Stimulated activated CD4-positive, alpha-beta T cell treated with anti-CD3 and anti-CD28 coated beads, Interleukin-12 subunit alpha, Interleukin-12 subunit beta, amount 100 ng/mL, for 24 hours (primary cell): ENCODE results near the gene PDIA4.
A peak's percentile ranks its signal among the peaks of the same experiment; 100 is the strongest.
"Not testable (repeated sequence)": the region's sequence is repeated elsewhere in the genome, so short reads cannot be mapped to it uniquely, and the experiment has no call there.

Experiments
- DNase-seq, 2 experiments: peaks; one replicate each; pipeline ENCODE4 v3.0.0-alpha.2; 2020; ENCODE audit warnings: low read depth in 2 of 2

Gene PDIA4

DNA sequence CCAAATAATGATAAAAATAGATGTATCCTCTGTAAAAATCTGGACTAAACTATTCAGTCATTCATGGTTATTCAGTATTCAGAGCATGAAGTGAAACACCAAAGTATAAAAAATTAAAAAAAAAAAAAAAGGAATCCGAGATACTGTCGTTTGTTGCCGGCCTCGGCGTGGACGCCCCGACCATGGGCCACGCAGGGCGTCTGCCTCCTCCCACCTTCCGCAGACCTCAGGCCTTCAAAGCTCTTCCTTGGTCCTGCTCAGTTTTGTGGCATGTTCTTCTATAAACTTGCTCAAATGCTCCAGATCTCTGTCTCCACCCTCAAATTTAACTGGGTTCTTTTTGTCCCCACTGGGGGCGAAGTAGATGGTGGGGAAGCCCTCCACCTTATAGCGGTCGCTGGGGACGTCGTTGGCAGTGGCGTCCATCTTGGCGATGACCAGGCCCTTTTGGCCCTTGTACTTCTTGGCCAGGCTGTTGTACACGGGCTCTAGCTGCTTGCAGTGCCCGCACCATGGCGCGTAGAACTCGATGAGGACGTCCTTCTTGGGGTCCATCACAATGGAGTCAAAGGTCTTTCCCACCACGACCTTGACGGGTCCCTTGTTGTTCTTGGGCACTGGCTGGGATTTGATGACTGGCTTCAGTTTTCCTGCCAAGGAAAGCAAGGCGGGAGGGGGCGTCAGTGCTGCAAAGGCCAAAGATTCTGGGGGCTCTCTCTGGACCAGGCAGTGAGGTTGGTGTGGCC lies 24.6 kb downstream of the PDIA4 start:
- no peak for DNase-seq

DNA sequence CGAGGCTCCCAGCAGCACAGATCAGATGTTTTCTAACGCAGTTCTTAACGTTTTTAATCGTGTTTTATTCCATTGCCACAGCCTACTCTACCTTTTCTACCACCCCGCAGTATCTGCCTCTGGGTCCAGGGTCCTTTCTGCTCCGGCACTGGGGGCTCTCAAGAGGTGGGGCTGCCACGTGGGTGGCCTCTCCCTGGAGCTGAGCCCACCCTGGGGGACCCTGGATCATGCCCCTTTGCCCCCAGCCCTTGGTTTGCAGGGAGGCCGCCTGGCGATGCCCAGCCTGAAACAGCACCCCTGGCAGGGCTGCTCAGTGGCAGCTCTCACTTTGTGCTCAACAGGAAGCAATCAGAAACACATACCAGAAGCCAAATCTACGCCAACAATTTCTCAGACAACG lies 25.3 kb downstream of the PDIA4 start:
- no peak for DNase-seq

DNA sequence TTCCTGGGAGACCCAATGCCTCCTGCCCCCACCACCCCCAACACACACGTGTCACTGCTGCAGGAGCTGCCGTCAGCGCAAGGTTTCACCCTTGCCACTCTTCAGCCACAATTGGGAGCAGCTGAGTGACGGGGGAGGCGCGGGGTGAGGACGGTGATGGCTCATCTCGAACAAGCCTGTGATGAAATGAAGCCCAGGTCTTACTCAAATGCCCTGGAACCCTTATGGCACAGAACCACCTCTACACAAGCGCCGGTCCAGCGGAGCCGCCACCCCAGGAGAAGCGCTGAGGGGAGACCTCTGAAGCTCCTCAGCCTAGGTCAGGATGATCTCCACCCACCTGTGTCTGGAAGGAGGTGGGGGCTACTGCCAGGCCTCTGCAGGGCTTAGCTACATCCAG lies 25.7 kb downstream of the PDIA4 start:
- DNase-seq = no peak

DNA sequence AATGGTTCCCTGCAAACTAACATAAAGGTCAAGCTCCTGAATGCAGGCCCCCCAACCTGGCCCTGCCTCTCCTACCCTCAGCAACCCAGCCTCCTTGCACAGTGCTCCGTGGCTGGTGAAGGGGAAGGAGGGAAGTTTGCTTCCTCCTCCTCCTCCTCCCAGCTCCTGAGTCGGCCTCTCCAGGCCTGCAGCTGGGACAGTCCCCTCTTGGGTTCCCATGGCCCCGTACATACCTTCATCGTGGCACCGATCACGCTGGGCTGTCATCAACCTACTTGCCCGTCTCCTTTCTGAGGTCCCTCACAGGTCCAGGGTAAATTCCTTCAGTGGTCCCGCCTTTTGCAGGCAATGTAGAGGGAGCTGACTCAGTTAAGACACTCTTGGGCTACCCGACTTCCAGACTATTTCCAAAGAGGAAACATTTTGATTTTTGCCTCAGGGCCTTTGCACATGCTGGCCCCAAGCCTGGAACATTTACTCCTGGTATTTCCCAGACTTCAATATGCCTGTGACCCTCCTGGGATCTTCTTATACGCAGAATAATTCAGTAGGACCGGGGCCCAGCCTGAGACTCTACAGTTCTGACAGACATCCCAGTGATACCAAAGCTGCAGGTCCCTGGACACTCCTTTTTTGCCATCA lies 26.8 kb downstream of the PDIA4 start:
- DNase-seq = no peak

DNA sequence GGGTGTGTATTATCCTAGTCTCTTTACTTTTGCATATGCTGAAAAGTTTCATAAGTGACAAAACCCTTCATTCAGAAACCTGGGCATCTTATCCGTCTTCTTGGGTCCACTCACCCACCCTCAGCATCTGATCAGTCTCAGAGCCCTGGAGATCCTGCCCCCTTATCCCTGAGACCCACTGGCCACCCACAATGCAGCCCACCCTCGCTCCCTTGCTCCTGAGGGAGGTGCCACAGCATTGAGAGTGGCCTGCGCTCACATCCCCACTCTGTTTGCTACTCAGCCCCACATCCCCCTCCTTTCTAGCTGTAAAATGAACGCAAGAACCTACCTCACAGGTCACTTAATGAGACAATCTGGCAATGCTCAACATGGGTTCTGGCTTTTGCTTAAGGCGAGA lies 27.3 kb downstream of the PDIA4 start:
- DNase-seq = no peak

DNA sequence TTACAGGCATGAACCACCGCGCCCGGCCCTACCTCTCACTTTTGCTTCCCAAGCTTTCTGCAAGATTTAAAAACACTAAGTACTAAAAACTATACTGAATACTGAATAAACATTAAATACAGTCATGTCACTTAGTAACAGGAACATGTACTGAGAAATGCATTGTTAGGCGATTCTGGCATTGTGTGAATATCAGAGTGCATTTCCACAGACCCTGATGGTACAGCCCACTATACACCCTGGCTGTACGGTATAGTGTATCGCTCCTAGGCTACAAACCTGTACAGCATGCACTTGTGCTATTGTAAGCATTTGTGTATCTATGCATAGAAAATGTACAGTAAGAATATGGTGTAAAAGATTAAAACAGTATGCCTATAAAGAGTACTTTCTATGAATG lies 29.1 kb downstream of the PDIA4 start:
- no peak for DNase-seq

DNA sequence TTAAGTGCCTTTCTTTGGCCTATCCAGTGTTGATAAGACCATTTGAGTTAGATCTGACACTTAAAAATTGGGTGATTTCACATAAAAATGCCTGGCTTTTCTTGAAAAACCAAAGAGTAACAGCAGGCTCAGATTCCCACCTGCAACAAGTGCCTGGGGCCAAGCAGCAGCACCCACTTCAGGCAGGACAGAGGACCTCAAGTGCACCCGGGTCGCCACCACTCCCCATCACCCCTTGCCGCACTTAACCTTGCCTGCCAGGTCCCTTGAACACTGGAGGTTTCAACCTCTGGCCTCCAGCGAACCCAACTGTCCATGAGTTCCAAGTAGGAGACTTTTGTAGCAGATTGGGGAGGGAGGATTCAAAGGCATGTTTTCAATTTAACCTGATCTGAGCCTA lies 30.8 kb downstream of the PDIA4 start:
- no peak for DNase-seq

DNA sequence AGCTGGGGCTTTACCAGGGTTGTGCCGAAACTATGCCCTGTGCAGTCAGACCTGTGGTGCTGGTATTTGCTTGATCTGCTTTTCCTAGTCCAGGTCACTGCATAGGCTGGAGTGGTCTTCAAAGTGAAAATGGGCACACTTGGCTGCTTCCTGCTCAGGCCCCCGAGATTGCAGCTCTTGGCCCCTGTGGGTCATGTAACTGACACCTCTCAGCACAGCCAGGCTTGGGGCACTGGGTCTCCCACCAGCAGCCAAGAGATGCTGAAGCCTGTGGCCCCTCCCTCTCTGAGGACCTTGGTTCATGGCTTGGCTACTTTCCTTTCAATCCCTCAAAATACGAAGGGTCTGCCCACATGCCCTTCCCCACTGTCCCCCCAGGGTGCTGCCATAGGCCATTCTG lies 33.7 kb downstream of the PDIA4 start:
- DNase-seq = no peak

DNA sequence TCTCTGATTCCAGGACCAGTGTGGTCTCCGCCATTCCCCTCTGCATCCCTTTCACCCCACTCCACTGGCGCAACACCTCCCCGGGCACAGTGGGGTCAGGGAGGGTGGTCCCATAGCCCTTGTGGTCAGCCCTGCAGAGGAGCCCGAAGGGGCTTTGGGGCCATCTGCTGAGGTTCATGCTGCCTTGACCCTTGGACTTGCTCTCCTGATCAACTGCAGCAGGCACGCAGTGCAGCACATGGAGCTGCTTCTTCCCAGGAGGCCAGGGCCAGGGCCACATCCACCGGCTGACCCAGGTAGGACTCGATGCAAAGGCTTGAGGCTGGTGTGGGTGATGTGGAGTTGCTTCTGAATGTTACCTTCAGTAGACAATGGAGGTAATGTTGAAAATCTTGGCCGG lies 35.1 kb downstream of the PDIA4 start:
- DNase-seq = no peak

DNA sequence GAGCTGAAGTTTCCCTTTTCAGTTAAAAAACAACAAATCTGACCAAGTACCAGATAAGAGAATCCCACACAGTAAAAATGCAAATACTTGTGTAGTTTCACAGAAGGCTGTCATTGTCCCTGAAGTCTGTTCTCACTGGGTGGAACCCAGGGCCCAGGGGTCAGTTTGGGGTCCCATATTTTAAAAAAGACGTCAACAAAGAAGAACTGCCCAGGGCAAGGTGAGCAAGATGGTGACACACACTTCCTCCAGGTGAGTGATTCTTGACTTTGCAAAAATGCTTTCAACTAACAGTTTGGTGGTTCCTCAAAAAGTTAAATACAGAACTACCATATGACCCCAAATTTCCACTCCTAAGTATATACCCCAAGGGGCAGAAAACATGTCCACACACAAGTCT lies 36.8 kb downstream of the PDIA4 start:
- DNase-seq = no peak

DNA sequence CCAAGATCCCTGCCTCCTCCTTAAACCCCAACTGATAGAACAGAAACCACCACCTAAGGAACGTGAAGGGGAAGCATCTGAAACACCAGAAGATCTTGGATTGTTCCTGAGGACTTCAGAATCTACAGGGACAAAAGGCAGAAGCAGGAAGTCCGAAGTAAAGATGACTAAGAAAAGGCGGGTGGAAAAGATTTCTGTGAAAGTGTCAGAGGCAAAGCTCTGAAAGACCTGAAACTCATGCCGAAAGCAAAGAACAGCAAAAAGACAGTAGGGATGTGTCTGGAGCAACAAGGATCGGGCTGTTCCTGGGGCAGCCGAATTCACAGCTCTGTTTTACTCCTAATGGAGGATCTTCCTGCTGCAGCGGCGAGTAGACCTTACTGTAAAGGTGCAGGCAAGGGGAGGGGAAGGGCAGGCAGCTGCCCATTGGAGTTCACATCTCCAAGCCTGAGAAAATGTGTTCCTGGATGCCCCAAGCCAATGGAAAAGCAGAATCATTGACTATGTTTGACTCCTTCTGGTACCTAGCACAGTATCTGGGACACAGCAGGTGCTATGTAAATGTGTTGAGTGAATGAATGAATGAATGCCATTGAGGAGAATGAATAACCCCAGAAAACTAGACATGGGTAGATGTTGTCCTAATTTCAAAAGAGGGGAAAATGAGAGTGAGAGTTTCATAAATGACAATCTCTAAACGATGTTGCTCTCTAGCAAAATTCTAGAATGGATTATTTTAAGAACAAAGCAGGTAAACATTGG lies 40.4 kb downstream of the PDIA4 start:
- DNase-seq = no peak

DNA sequence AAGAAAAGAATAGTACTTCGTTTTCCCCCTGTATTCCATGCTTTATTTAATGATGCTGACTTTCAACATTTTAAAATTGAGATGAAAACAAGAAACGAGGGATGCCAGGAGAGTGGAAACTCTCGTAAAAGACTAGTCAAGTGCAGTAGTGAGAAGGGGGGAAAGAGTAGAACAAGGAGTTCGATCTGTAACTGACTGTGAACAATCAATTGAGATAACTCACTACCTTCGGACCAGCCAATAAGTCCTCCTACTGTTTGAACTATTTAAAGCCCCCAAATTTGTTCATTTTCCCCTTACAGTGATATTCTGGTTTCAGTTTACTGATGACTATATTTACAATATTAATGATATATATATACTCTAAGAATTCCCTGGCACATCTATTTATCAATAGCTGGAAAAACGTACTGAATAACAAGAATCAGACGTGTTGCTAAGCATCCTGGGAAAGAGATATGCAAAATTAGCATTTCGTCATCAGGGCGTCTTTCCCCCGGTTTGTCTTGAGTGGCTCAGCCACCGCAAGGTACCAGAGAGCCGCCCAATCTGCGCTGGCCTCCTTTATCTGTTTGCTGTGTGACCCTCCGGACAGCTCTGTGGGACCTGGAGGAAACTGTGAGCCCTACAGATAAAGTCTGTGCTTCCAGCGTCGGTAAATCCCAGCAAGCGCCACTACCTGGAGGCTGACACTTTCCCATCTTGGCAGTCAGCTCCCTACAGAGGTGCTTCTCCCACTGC lies 41.1 kb downstream of the PDIA4 start:
- DNase-seq = peak; percentile 55 to 64

DNA sequence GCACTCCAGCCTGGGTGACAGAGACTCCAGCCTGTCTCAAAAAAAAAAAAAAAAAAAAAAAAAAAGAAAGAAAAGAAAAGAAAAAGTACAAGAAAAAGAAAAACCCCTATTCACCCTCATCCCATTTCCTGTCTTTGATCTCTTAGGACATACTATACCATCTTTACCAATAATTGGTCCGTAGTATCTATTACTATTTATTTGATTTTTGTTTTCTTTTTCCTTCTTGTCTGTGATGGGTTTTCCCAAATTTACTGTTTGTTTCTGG lies 41.6 kb downstream of the PDIA4 start:
- DNase-seq = no peak

DNA sequence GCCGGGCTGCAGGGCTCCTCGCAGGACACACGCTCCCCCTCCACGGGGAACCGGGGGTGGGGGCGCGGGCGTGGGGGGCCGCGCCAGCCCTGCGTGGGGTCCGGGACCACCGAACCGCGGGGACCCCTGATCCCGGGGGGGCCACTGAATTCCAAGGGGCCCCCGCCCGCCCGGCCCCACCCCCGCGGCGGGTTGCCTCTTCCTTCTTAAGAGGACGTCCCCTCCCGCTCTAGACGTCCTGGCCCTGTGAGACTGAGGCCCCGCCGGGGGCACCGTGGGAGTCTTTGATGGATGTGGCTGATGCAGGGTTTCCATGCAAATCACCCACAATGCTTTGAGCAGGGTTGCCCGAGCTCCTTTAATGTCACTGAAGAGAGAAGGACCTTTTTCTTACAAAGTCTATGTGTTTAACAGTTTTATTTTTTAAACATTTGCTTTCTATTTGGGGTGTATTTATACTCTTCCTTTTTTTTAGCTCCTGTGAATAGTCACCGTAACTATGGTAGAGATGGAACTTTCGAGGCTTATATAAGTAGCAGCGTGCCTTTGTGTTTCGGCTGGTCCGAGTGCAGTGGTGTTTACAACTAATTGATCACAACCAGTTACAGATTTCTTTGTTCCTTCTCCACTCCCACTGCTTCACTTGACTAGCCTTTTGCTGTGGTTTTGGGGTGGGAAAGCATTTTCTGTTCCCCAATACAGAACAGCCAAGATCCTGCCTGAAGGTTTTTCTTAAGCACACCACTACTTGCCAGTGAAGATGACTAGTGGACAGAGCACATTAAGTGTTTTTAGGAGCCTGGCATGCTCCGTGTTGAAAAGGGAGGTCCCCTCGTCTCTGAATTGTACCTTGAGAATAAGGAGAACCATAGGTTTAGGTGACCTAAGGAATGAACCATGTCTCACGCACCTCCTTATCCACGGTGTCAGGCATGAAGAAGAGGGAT lies 44.8 kb downstream of the PDIA4 start:
- DNase-seq = peak; percentile 68 to 80

DNA sequence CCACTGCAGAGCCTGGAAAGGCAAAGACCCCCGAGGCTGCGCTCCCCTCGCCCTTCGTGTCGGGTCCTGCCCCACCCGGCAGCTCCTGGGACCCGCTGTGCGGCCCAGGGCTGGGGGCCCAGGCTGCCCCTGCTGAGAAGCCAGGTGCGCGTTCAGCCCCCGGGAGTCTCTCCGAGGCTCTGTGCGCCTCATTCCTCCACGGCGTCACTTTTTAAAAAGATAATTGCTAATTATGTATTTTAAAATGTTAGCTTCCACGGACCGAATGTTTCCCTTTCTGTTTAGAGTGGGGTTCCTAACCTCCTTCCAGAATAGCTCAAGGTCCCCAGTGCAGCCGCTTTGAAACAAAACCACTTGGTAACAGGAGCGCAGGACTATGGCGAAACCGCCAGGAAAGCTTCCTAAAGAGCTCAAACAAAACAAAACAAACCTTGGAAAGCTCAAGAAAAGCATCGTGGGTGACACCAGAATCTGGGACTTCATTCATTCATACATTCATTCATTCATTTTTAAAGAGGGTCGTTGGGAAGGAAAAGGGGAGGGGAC lies 45.6 kb downstream of the PDIA4 start:
- no peak for DNase-seq

DNA sequence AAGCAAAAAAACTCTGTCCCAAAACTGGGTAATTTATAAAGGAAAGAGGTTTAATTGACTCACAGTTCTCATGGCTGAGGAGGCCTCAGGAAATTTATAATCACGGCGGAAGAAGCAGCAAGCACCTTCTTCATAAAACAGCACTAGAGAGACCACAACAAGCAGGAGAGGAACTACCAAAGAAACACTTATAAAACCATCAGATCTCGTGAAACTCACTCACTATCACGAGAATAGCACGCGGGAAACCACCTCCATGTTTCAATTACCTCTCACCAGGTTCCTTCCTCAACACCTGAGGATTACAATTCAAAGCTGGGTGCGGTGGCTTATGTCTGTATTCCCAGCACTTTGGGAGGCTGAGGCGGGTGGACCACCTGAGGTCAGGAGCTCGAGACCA lies 48.5 kb downstream of the PDIA4 start:
- DNase-seq = no peak

DNA sequence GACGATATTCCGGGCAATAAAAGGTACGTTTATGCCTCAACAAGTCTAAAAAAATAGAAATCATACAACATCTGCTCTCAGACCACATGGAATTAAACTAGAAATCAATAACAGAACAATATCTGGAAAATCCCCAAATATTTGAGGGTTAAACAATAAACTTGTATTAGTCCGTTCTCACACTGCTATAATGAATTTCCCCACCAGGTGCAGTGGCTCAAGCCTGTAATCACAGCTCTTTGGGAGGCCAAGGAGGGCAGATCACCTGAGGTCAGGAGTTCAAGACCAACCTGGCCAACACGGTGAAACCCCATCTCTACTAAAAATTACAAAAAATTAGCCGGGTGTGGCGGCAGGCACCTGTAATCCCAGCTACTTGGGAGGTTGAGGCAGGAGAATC lies 49.2 kb downstream of the PDIA4 start:
- DNase-seq = not testable (repeated sequence)

DNA sequence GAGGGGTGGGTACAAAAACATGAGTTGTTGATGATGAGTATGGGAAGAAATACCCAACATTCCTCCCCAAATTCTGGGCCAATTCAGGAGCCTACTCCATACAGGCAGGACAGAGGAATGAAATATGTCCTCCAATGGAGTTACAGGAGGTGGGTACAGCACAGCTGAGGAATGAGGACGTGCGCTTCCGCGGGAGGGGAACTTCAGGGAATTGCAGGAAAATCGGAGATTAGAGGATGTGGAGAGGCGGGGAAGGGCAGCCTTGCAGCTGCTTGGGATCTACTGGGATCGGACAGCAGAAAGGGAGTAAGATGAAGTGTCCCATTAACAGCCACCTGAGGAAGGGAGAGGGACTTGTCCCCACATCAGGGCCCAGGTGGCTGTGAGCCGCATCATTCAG lies 50.2 kb downstream of the PDIA4 start:
- DNase-seq = no peak

DNA sequence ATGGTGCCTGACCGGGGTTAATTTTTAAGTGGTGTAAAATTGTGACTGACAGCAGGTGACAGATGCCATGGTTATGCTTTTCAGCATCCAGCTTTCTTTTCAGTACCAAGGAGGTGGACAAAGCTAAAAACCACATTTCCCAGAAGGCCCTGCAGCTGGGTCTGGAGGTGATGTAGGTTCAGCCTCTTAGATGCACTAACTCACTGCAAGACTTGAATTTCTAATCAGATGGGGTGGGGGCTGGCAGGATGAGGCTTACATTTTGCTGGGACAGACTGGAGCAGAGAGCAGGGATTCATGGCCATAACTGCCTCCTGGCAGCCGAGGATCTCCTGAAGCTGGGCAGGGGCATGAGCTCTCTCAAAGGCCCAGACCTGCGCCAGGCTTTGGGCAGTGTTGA lies 52.4 kb downstream of the PDIA4 start:
- DNase-seq = no peak

DNA sequence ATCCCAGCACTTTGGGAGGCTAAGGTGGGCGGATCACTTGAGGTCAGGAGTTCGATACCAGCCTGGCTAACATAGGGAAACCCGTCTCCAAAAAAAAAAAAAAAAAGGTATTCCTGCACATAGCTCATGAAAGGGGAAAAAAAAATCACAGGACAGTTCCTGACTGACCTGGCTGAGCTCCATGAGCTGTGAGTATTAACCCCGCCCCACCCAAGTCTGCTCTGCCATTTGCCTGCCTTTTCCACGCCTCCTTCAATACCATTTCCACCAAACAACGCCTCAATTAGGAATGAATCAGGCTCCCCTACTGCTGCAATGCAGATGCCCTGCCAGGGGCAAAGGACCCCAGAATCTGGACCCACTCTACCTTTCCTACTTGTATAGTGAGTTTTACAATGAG lies 55.0 kb downstream of the PDIA4 start:
- no peak for DNase-seq

DNA sequence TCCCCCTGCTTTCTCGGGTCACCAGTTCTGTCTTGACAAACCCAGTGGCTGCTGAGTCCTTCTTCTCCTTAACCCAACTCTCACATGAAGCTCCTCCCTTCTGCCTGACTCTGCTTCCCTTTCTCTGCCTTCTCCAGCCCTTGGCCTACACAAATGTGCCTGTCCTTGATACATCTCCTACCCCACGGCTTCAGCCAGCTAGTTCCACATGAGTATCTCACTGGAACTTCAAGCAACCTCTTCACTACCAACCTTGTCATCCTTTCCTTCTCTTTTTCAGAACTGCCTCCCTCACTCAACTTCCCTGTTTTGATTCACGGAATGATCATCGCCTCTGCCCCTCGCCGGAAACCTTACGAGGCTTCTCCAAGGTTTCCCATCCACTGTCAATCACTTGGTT lies 55.9 kb downstream of the PDIA4 start:
- DNase-seq = no peak
